ENCODE data around the gene GJB3.

The GJB3 gene

GRCh38 chr1:34825455-34826091 lies 44.6 kb downstream of the GJB3 start:
- no peak for DNase-seq (ENCODE audit: low read depth)

GRCh38 chr1:34827341-34827941 lies 46.4 kb downstream of the GJB3 start:
- no peak for DNase-seq (ENCODE audit: low read depth)

DNA sequence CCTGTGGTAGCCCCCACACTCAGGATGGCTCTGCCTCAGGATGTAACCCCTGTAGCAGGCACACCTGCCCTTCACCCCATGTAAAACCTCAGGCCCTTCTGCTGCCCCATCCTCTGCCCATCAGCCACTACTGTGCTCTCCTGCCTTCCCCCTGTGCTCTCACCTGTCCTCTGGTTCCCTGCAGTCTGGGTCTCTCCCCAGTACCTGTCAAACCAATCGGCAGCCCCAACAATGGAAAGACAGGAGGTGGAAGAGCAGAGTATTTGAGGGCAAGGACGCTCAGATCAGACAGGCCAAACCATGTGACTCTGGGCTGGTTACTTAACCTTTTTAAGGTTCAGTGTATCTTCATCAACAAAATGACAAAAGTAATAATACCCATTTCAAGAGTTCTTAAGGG lies 47.6 kb downstream of the GJB3 start:
- no peak for DNase-seq (ENCODE audit: low read depth)

DNA sequence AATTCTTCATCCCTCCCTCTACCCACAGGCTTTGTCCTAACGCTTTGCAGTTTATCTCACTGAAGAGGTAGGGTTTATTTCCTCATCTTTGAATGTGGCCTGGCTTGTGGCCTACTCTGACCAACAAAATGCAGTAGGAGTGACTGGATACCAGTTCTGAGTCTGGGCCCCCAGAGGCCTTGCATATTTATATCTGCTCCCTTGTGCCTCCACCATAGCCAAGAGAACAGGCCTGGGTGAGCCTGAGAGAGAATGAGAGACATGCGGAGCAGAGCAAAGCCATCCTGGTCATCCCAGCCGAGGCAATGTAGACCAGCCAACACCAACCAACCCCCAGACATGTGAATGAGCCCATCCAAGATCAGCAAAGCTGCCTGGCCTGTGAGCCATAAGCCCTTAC lies 48.2 kb downstream of the GJB3 start:
- DNase-seq (ENCODE audit: low read depth) = peak; percentile 3

GRCh38 chr1:34831721-34832246 lies 50.8 kb downstream of the GJB3 start:
- no peak for DNase-seq (ENCODE audit: low read depth)

DNA sequence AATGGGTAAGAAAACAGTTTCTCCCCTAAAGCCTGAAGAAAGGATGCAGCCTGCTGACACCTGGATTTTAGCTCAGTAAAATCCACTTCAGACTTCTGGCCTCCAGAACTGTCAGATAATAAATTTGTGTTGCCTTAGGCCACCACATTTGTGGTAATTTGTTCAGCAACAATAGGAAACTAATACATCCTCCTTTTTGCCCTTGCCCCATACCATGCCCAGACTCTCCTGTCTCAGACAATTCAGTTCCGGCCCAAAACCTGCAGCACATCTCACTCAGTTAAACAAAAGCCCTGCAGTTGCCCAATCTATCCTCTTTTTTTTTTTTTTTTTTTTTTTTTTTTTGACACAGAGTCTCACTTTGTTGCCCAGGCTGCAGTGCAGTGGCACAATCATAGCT lies 52.7 kb downstream of the GJB3 start:
- DNase-seq (ENCODE audit: low read depth) = no peak
